ENCODE results near the gene B3GAT3.
A peak's percentile ranks its signal among the peaks of the same experiment; 100 is the strongest.
"Not testable (repeated sequence)": the region's sequence is repeated elsewhere in the genome, so short reads cannot be mapped to it uniquely, and the experiment has no call there.

The B3GAT3 gene

GRCh38 chr11:62577046-62577714 lies 44.6 kb downstream of the B3GAT3 start:
- no peak for DNase-seq (ENCODE audit: low read depth in 2 of 2)

DNA sequence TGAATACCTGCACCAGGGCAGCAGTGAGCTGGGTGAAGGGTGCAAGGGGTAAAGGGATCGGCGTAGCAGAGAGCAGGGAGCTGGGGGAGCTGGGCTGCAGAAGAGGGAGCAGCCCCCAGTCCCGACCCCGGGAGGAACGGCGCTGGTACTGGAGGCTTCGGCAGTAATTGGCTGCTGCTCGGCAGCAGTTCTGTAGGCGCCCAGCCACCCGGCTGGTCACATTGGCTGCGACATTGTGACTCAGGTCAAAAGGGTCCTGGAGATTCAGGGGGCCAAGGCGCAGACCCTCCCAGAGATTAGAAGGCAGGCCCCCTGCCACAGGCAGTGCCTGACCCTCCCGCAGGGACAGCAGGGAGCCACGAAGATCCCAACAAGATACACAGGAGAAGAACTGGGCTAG lies 45.9 kb downstream of the B3GAT3 start:
- no peak for DNase-seq (ENCODE audit: low read depth in 2 of 2)

DNA sequence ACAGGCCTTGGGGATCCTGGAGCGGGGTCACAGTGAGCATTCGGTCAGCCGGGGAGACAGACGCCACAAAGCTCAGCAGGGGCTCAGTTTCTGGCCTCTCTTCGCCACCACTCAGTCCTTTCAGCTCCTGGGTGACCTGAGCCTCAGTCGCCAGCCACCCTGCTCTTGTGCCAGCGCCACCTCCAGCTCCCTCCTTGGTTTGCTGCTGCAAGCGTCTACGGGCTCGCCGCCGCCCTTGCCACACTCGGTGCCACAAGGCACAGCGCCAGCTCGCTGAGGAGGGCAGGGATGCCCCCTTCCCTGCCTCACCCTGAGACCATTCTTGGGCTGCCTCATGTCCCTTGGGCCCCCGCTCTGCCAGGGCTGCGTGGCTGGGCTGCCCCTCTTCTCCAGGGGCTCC lies 46.6 kb downstream of the B3GAT3 start:
- DNase-seq (ENCODE audit: low read depth in 2 of 2) = no peak

DNA sequence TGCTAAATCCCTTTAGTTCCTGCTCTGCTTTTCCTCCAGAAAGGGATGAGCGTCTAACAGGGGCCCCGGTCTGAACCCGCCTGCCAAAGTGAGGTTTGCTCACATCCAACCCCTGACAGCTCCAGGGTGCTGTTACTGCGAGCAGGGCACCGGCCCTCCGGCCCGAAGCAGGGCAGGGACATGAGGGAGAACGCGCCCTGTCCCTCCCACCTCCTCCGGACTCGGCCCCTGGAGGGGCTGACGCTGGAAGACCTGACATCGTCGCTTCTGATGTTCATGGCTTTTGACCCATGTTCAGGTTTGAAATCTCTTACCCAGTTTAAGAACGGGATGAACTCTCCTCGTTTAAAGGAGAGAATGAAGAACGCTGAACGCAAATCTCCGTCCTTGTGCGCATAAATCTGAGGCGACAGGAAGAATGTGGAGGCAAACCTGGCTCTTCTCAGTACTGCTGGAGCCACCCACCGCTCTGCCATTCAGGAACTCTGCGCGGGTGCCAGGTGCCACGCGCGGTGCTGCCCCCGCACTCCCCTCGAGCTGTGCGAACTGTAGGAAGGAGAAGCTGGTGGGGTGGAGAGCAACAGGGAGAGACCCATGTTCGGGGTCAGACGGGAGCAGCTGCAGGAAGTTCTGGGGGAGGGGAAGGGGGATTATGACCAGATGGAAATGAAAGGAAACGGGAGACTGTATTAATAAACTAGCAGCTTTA lies 47.3 kb downstream of the B3GAT3 start:
- peak in 1 of 2 experiments; percentile 17 for DNase-seq (ENCODE audit: low read depth in 2 of 2)

- peak; percentile 96 for DNase-seq (ENCODE audit: low read depth in 2 of 2)
Observed at GRCh38 chr11:62573592-62574362, 48.0 kb downstream of the B3GAT3 start, which contains the start of gene EEF1G. Gene EEF1G (minus strand): TSS chr11:62573891. CDS start chr11:62573842, 49 bp downstream.

GRCh38 chr11:62573006-62573591 lies 48.7 kb downstream of the B3GAT3 start:
- no peak for DNase-seq (ENCODE audit: low read depth in 2 of 2)

GRCh38 chr11:62572431-62572830 lies 49.4 kb downstream of the B3GAT3 start:
- no peak for DNase-seq (ENCODE audit: low read depth in 2 of 2)

- not testable (repeated sequence) for DNase-seq (ENCODE audit: low read depth in 2 of 2)
Observed at GRCh38 chr11:62571493-62571892, 50.3 kb downstream of the B3GAT3 start.

GRCh38 chr11:62570903-62571302 lies 50.9 kb downstream of the B3GAT3 start:
- not testable (repeated sequence) for DNase-seq (ENCODE audit: low read depth in 2 of 2)

DNA sequence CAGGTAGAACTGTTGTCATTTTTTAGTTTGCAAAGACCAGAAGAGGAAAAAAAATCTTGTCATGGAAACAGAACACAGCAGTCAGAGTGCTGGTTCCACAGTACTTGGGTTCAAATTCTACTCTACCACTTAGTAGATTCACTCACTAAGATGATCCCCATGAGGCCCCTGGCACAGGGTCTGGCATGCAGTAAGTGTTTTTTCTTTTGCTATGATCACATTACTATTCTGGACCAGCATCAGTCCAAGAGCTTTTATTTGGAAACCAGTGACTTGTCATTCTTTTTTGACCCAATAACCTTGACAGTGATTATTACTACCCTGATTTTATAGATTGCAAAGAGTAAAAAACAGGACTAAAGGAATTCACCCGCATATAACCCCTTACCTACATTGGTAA lies 52.2 kb downstream of the B3GAT3 start:
- DNase-seq (ENCODE audit: low read depth in 2 of 2) = no peak

DNA sequence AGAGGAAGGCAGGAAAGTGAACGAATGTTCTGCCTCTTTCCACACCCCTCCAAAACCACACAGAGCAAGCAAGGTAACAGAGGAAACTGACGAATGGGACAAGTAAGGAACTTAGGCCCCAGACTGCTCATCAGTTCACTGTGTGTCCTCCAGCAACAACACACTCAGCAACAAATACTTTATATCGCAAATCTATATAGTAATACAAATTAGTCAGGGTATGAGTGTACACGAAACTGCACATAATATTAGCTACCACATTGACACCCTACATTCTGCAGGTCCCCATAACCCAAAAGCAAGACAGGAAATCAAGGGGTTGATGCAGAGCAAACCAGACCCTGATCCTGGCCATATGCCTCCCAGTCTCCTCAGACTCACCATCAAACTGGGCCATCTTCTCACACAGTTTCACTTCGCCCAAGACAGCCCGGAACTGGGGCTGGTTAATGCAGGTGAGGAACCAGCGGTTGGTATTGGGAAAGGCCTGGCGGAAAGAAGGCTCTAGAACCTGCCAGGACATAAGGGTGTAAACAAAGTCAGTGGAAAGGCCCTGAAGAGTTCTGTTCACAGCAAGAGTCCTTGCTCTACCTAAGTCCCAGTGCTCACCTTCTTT lies 54.7 kb downstream of the B3GAT3 start:
- no peak for DNase-seq (ENCODE audit: low read depth in 2 of 2)

DNA sequence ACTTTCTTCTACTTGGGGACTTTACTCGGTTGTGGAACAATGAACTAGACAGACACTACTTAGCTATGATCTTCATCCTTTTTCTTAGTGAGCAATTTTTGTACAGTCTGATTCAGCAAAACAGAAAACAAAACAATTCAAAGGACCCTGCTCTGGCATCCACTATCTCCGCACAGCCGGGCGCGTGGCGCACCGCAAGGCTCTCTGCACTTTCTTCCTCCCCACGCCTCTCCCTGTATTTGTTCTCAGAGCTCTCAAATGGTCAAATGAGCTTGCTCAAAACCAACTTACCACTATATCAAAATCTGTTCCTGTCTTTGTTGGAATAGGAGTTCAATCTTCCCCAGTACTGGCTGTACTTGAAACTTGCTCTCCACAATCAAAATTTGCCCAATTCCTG lies 55.5 kb downstream of the B3GAT3 start:
- DNase-seq (ENCODE audit: low read depth in 2 of 2) = no peak

All from stimulated activated CD4-positive, alpha-beta T cell treated with anti-CD3 and anti-CD28 coated beads, Interleukin-12 subunit alpha, Interleukin-12 subunit beta, amount 100 ng/mL, for 24 hours (primary cell).